ENCODE results near the gene MVB12B. TPM values are rescaled to one million over a fixed set of nuclear protein-coding genes. Genes with fewer than 3 reads are reported as not detected.

MVB12B gene
- total and polyA plus RNA-seq, 2 of the 13 experiments (the other 11 are each of a cell fraction or from before 2014, with no cell fraction given): 12.1 to 30.1 TPM

- TF ChIP-seq ZBTB40 (IDR thresholded peaks at IDR 0.05) (no peak), ZBTB40 (CRISPR knock-in tag; IDR thresholded peaks at IDR 0.05) (0 out of 2 replicates have a peak, but pooled peaks have one; percentile 19), ZBTB38 (CRISPR knock-in tag; IDR thresholded peaks at IDR 0.05) (peak; percentile 60; the same call in 1 of the 2 replicates), SMYD3 (CRISPR knock-in tag; IDR thresholded peaks at IDR 0.05) (0 out of 2 replicates have a peak, but pooled peaks have one; percentile 37), ZNF558 (CRISPR knock-in tag; IDR thresholded peaks at IDR 0.05; ENCODE audit: borderline replicate concordance) (no peak), NR2C2 (CRISPR knock-in tag; IDR thresholded peaks at IDR 0.05; ENCODE audit: borderline replicate concordance) (peak; percentile 93), RXRB (CRISPR knock-in tag; IDR thresholded peaks at IDR 0.05; ENCODE audit: borderline replicate concordance) (0 out of 2 replicates have a peak, but pooled peaks have one; percentile 37), SPEN (CRISPR knock-in tag; IDR thresholded peaks at IDR 0.05; ENCODE audit: low read depth) (0 out of 2 replicates have a peak, but pooled peaks have one; percentile 24), KDM1A (CRISPR knock-in tag; IDR thresholded peaks at IDR 0.05) (0 out of 2 replicates have a peak, but pooled peaks have one; percentile 40), ZNF251 (CRISPR knock-in tag; IDR thresholded peaks at IDR 0.05) (no peak), PHF21A (CRISPR knock-in tag; IDR thresholded peaks at IDR 0.05) (peak; percentile 66), BCL6 (CRISPR knock-in tag; IDR thresholded peaks at IDR 0.05) (0 out of 2 replicates have a peak, but pooled peaks have one; percentile 11), KLF9 (CRISPR knock-in tag; IDR thresholded peaks at IDR 0.05; ENCODE audit: low read depth) (no peak), ATF7 (IDR thresholded peaks at IDR 0.05) (no peak), ATF7 (CRISPR knock-in tag; IDR thresholded peaks at IDR 0.05) (no peak), ZNF512 (CRISPR knock-in tag; IDR thresholded peaks at IDR 0.05) (0 out of 2 replicates have a peak, but pooled peaks have one; percentile 64), ZBTB8A (CRISPR knock-in tag; IDR thresholded peaks at IDR 0.05; ENCODE audit: borderline replicate concordance, low read depth) (no peak), POGZ (CRISPR knock-in tag; IDR thresholded peaks at IDR 0.05) (0 out of 2 replicates have a peak, but pooled peaks have one; percentile 39), HOXA3 (CRISPR knock-in tag; IDR thresholded peaks at IDR 0.05) (peak; percentile 21; the same call in 1 of the 2 replicates), NFRKB (IDR thresholded peaks at IDR 0.05) (no peak), RCOR2 (CRISPR knock-in tag; IDR thresholded peaks at IDR 0.05) (0 out of 2 replicates have a peak, but pooled peaks have one; percentile 25)
Measured at GRCh38 chr9:126374366-126374781, 47.7 kb downstream of the MVB12B start (continued).
